NB4 (cell line): ENCODE data around the gene ZFP62.

Experiments used
- CTCF ChIP-seq: IDR thresholded peaks from one replicate; pipeline ENCODE4 v1.5.1; 2012; ENCODE audit warnings: low read depth, low read length
- MAX ChIP-seq: IDR thresholded peaks from 2 replicates; pipeline ENCODE4 v1.6.1; 2011; ENCODE audit warnings: low read depth, low read length
- POLR2A ChIP-seq: IDR thresholded peaks from 2 replicates; pipeline ENCODE4 v1.6.1; 2011; ENCODE audit warnings: mild to moderate bottlenecking; ENCODE audit not compliant: insufficient read length; ENCODE audit errors: extremely low read depth

GRCh38 chr5:180799902-180800801 is 60.9 kb downstream of the ZFP62 start:
- TF ChIP-seq CTCF (no peak), MAX (no peak), POLR2A (no peak)
